ENCODE measurements around the gene SPNS2.

Gene SPNS2

GRCh38 chr17:4550534-4551039 lies 51.9 kb downstream of the SPNS2 start:
- DNase-seq (ENCODE audit: low read depth) = no peak

GRCh38 chr17:4551141-4551540 lies 52.5 kb downstream of the SPNS2 start:
- DNase-seq (ENCODE audit: low read depth) = no peak

GRCh38 chr17:4551796-4552525 lies 53.3 kb downstream of the SPNS2 start:
- no peak for DNase-seq (ENCODE audit: low read depth)

GRCh38 chr17:4553669-4554068 lies 55.0 kb downstream of the SPNS2 start:
- DNase-seq (ENCODE audit: low read depth) = no peak

- no peak for DNase-seq (ENCODE audit: low read depth)
Measured at GRCh38 chr17:4554441-4554996, 55.8 kb downstream of the SPNS2 start.

GRCh38 chr17:4554997-4555799 lies 56.5 kb downstream of the SPNS2 start, which contains the start of gene MYBBP1A:
Gene MYBBP1A, minus strand, starts transcription at chr17:4555384. Its CDS starts 60 bp downstream, at chr17:4555324.
- peak; percentile 96 for DNase-seq (ENCODE audit: low read depth)

- DNase-seq (ENCODE audit: low read depth) = no peak
Measured at GRCh38 chr17:4555873-4556759, 57.4 kb downstream of the SPNS2 start.

- DNase-seq (ENCODE audit: low read depth) = no peak
Measured at GRCh38 chr17:4556996-4557395, 58.3 kb downstream of the SPNS2 start.

GRCh38 chr17:4557626-4558346 lies 59.1 kb downstream of the SPNS2 start:
- DNase-seq (ENCODE audit: low read depth) = no peak

- no peak for DNase-seq (ENCODE audit: low read depth)
Measured at GRCh38 chr17:4558347-4558971, 59.8 kb downstream of the SPNS2 start.

GRCh38 chr17:4559139-4559791 lies 60.6 kb downstream of the SPNS2 start:
- no peak for DNase-seq (ENCODE audit: low read depth)

GRCh38 chr17:4559966-4560365 lies 61.3 kb downstream of the SPNS2 start:
- DNase-seq (ENCODE audit: low read depth) = no peak

- DNase-seq (ENCODE audit: low read depth) = no peak
Measured at GRCh38 chr17:4560421-4560820, 61.7 kb downstream of the SPNS2 start, which contains the start of gene GGT6. Gene GGT6, minus strand, starts transcription at chr17:4560577. Its CDS starts 56 bp downstream, at chr17:4560521.

GRCh38 chr17:4560837-4561256 lies 62.2 kb downstream of the SPNS2 start:
- no peak for DNase-seq (ENCODE audit: low read depth)

GRCh38 chr17:4562015-4562969 lies 63.6 kb downstream of the SPNS2 start:
- DNase-seq (ENCODE audit: low read depth) = no peak

GRCh38 chr17:4565209-4566141 lies 66.8 kb downstream of the SPNS2 start:
- peak; percentile 34 for DNase-seq (ENCODE audit: low read depth)

GRCh38 chr17:4566785-4567184 lies 68.1 kb downstream of the SPNS2 start:
- peak; percentile 28 for DNase-seq (ENCODE audit: low read depth)

GRCh38 chr17:4569591-4569990 lies 70.9 kb downstream of the SPNS2 start:
- DNase-seq (ENCODE audit: low read depth) = no peak
